HepG2 (cell line): Measurements from ENCODE around the gene CPPED1. TPM values are rescaled to one million over a fixed set of nuclear protein-coding genes. Genes with fewer than 3 reads are reported as not detected.

Source experiments
- BRF2 ChIP-seq: sonication (generic); formaldehyde crosslinking; IDR thresholded peaks from 2 replicates; pipeline ENCODE4 v1.8.1; 2022; ENCODE audit warnings: mild to moderate bottlenecking, missing genetic modification reagents
- CCAR2 ChIP-seq: fragments of 200-400 bp; formaldehyde crosslinking; optimal IDR thresholded peaks from 2 replicates; pipeline ENCODE3; 2018; ENCODE audit warnings: low read depth, mild to moderate bottlenecking, low read length, moderate library complexity
- CSRNP2 ChIP-seq: sonication (generic); formaldehyde crosslinking; conservative IDR thresholded peaks from 2 replicates; pipeline ENCODE4 v1.8.0; 2022; ENCODE audit warnings: low read depth, missing genetic modification reagents
- FOSL2 ChIP-seq: sonication (generic); formaldehyde crosslinking; IDR thresholded peaks from 2 replicates; pipeline ENCODE4 v1.4.0; 2020; ENCODE audit warnings: missing genetic modification reagents
- GABPA ChIP-seq, 2 experiments: IDR thresholded peaks; 2 replicates each; pipeline ENCODE4 v1.6.1; 2011 to 2016; ENCODE audit warnings: low read depth in 2 of 2, low read length in 1 of 2, missing biosample characterization in 1 of 2, missing genetic modification characterization in 1 of 2
- HOXA7 ChIP-seq: sonication (generic); formaldehyde crosslinking; IDR thresholded peaks from 2 replicates; pipeline ENCODE4 v1.8.1; 2022; ENCODE audit warnings: mild to moderate bottlenecking, missing genetic modification reagents, moderate library complexity
- MEIS2 ChIP-seq: sonication (generic); formaldehyde crosslinking; IDR thresholded peaks from 2 replicates; pipeline ENCODE4 v1.9.0; 2021; ENCODE audit warnings: mild to moderate bottlenecking, missing genetic modification reagents
- POLR2A ChIP-seq, 2 experiments: IDR thresholded peaks; 2 replicates each; pipeline ENCODE4 v1.6.1; 2011; ENCODE audit warnings: low read depth in 2 of 2, low read length in 2 of 2, mild to moderate bottlenecking in 1 of 2, moderate library complexity in 1 of 2; ENCODE audit not compliant: insufficient read depth in 1 of 2
- TBP ChIP-seq: sonication (generic); formaldehyde crosslinking; IDR thresholded peaks from 2 replicates; pipeline ENCODE4 v1.5.0; 2020; ENCODE audit warnings: missing genetic modification reagents
- ZBTB26 ChIP-seq: IDR thresholded peaks from 2 replicates; pipeline ENCODE4 v1.6.1; 2016; ENCODE audit warnings: missing compliant biosample characterization, missing genetic modification reagents, borderline replicate concordance
- ZNF253 ChIP-seq: sonication (generic); formaldehyde crosslinking; IDR thresholded peaks from 2 replicates; pipeline ENCODE4 v1.8.0; 2022; ENCODE audit warnings: mild to moderate bottlenecking, missing genetic modification reagents, borderline replicate concordance
- ZNF280D ChIP-seq: sonication (generic); formaldehyde crosslinking; IDR thresholded peaks from 2 replicates; pipeline ENCODE4 v1.5.1; 2020; ENCODE audit warnings: mild to moderate bottlenecking, missing genetic modification reagents
- ZNF292 ChIP-seq: sonication (generic); formaldehyde crosslinking; IDR thresholded peaks from 2 replicates; pipeline ENCODE4 v1.8.1; 2022; ENCODE audit warnings: mild to moderate bottlenecking, low read depth, missing genetic modification reagents, borderline replicate concordance
- ZNF383 ChIP-seq: sonication (generic); formaldehyde crosslinking; IDR thresholded peaks from 2 replicates; pipeline ENCODE4 v1.4.0; 2020; ENCODE audit warnings: missing genetic modification reagents, mild to moderate bottlenecking, borderline replicate concordance
- ZNF7 ChIP-seq: IDR thresholded peaks from 2 replicates; pipeline ENCODE4 v1.6.1; 2016; ENCODE audit warnings: missing biosample characterization, missing genetic modification reagents
- ZNF720 ChIP-seq: sonication (generic); formaldehyde crosslinking; IDR thresholded peaks from 2 replicates; pipeline ENCODE4 v1.4.0; 2020; ENCODE audit warnings: missing genetic modification reagents
- ZXDC ChIP-seq: sonication (generic); formaldehyde crosslinking; IDR thresholded peaks from 2 replicates; pipeline ENCODE4 v1.5.0; 2020; ENCODE audit warnings: mild to moderate bottlenecking, missing genetic modification reagents
- polyA plus RNA-seq, 8 experiments: library from polyadenylated mRNA; depleted of rRNA in 3 of 8; stranded (reverse) in 7 of 8; unstranded in 1 of 8; fragments of >200 nt; fragmentation: Illumina TruSeq in 4 of 8; extraction: Trizol in 4 of 8; gene quantifications; 2 replicates each; pipeline versions ENCODE4 v1.2.1 to v1.2.3, GENCODE V29; 2011 to 2016; ENCODE audit warnings: low read depth in 4 of 8, missing spikeins in 1 of 8, mixed read lengths in 1 of 8; ENCODE audit not compliant: insufficient read depth in 1 of 8
- total RNA-seq, 5 experiments: library from RNA; depleted of rRNA; stranded (reverse); fragments of >200 nt; fragmentation: Illumina TruSeq; extraction: Trizol; gene quantifications; 2 replicates each; pipeline ENCODE4 v1.2.3, GENCODE V29; 2016; ENCODE audit warnings: low read depth in 1 of 5
- TF ChIP-seq, protein P1 (sequence below): sonication (generic); formaldehyde crosslinking; IDR thresholded peaks from 2 replicates; pipeline ENCODE4 v1.4.0; 2020; ENCODE audit warnings: mild to moderate bottlenecking, low read depth, missing genetic modification reagents

CPPED1 gene
- total and polyA plus RNA-seq, 2 of the 13 experiments (the other 11 are each of a cell fraction or from before 2014, with no cell fraction given), result 66.6 to 71.3 TPM

- TF ChIP-seq ZNF292 (CRISPR knock-in tag) (peak; percentile 47; the same call in 1 of the 2 replicates), MEIS2 (peak; percentile 60), CCAR2 (no peak), ZNF720 (no peak), ZNF280D (peak; percentile 7; the same call in 1 of the 2 replicates), FOSL2 (peak; percentile 98), ZNF7 (CRISPR knock-in tag) (no peak), GABPA (IDR thresholded peaks at IDR 0.05; ENCODE audit: low read depth, low read length) (no peak), GABPA (CRISPR knock-in tag; IDR thresholded peaks at IDR 0.05; ENCODE audit: low read depth) (no peak), ZNF383 (CRISPR knock-in tag) (no peak), ZXDC (no peak), CSRNP2 (CRISPR knock-in tag) (no peak), HOXA7 (no peak), BRF2 (no peak), ZNF253 (CRISPR knock-in tag) (no peak), ZBTB26 (CRISPR knock-in tag) (peak; percentile 57; the same call in 1 of the 2 replicates), POLR2A (IDR thresholded peaks at IDR 0.05; ENCODE audit: insufficient read depth in 1 of 2, low read depth in 2 of 2, low read length in 2 of 2) (peak; percentile 2 to 23; a peak in 2 of 4 replicates), TBP (CRISPR knock-in tag) (no peak)
- TF ChIP-seq, protein P1, sequence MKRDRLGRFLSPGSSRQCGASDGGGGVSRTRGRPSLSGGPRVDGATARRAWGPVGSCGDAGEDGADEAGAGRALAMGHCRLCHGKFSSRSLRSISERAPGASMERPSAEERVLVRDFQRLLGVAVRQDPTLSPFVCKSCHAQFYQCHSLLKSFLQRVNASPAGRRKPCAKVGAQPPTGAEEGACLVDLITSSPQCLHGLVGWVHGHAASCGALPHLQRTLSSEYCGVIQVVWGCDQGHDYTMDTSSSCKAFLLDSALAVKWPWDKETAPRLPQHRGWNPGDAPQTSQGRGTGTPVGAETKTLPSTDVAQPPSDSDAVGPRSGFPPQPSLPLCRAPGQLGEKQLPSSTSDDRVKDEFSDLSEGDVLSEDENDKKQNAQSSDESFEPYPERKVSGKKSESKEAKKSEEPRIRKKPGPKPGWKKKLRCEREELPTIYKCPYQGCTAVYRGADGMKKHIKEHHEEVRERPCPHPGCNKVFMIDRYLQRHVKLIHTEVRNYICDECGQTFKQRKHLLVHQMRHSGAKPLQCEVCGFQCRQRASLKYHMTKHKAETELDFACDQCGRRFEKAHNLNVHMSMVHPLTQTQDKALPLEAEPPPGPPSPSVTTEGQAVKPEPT (CRISPR knock-in tag), result no peak
Observed at GRCh38 chr16:12612598-12613101, 191.0 kb downstream of the CPPED1 start (continued).
